Islet of Langerhans (tissue), 1 donor: ENCODE measurements around the gene GNG14.
A peak's percentile ranks its signal among the peaks of the same experiment; 100 is the strongest.
"Not testable (repeated sequence)": the region's sequence is repeated elsewhere in the genome, so short reads cannot be mapped to it uniquely, and the experiment has no call there.

ENCODE experiments used
- FAIRE-seq: peaks from one replicate; lab custom pipeline; 2011; peaks lifted over from hg19 to GRCh38; lab: Jason Lieb, UNC

Gene GNG14

DNA sequence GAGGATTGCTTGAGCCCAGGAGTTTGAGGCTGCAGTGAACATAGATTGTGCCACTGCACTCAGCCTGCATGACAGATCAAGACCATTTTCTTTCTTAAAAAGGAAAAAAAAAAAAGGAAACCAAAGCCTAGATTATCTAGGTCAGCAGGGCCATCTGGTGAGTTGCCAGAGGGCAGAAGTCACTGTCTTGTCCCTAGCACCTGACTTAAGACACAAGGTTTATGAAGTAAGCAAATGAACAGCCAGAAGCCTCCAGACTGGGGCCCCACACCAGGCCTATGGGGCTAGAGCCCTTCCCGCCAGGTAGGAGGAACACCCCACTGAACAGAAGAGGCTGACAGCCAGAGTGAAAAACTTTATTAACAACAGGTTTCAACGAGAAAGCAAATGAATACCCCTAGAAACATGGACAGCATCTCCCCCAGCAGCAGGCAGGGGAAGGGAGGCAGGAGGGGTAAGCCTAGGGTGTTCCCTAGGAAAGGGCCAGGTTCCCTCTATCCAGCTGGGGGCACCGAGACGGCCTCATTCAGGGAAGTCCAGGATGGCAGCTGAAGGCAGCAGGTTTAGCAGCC is 20.0 kb upstream of the GNG14 start:
- no peak for FAIRE-seq

DNA sequence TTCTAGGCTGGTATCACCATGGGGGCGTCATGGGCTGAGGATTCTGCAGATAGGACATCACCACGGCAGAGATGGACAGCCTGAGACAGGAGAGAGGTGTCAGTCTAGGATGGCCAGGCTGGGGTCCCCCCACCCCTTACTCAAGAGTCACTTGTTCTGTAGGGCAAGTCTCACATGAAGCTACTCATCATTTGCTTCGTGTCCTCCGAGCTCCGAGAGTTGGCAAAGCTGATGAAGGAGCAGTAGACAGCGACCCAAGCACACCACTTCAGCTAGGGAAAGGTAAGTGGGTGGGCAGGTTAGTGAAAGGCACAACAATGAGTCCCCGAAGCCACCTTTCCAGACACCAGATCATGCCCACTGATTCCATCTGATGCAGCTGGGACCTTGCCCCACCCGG is 19.5 kb upstream of the GNG14 start:
- no peak for FAIRE-seq

GRCh38 chr19:12668932-12669269 is 18.9 kb upstream of the GNG14 start:
- FAIRE-seq, result no peak

DNA sequence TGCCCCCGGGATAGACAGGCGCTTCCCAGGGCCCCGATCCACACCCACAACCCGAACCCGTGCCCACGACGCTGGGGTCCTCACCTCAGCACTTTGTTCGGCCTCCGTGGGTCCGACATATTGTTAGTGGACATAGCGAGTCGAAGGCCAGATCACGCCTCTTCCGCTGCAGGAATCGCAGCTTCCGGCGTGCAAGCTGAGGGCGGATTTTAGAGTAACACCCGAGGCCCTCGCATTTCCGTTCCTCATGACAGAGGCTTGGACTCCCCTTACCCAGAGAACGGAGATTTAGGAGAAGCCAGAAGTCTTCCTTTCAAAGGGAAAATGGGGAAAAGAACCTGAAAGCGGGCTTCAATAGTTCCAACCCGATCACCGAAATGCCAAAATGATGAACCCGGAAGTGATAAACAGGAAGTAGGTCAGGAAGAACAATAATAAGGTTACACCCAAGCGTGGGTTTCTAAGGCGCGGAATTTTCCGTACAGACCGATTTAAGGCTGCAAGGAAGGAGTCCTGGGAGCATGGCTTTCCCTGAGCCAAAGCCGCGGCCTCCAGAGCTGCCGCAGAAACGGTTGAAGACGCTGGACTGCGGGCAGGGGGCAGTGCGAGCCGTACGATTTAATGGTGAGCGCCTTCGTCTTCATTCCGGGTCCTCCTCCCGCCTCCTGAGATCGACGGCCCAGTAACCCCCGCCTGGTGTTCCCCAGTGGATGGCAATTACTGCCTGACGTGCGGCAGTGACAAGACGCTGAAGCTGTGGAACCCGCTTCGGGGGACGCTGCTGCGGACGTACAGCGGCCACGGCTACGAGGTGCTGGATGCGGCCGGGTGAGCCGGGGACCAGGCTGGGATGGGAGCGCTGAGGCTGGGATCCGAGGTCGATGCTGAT is 18.3 kb upstream of the GNG14 start:
- FAIRE-seq, result peak; percentile 56

GRCh38 chr19:12670159-12670928 is 17.5 kb upstream of the GNG14 start:
- no peak for FAIRE-seq

DNA sequence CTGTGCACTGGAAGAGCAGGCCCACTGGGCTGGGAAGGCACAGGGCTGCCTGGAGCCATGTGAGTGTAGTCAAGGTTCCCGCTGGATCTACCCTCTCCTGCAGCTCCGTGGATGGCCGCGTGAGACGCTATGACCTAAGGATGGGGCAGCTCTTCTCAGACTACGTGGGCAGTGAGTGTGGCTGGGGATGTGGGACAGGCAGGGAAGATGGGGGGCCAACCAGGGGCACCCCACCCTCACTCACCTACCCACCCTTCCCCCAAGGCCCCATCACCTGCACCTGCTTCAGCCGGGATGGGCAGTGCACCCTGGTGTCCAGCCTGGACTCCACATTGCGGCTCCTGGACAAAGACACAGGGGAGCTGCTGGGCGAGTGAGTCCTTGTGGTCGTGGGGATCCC is 15.1 kb upstream of the GNG14 start:
- FAIRE-seq, result no peak

- FAIRE-seq, result no peak
Measured at GRCh38 chr19:12675399-12675798, 12.4 kb upstream of the GNG14 start.

GRCh38 chr19:12675940-12676339 is 11.9 kb upstream of the GNG14 start:
- FAIRE-seq, result no peak

GRCh38 chr19:12676384-12676792 is 11.4 kb upstream of the GNG14 start:
- FAIRE-seq, result no peak

GRCh38 chr19:12676928-12677327 is 10.9 kb upstream of the GNG14 start:
- no peak for FAIRE-seq

DNA sequence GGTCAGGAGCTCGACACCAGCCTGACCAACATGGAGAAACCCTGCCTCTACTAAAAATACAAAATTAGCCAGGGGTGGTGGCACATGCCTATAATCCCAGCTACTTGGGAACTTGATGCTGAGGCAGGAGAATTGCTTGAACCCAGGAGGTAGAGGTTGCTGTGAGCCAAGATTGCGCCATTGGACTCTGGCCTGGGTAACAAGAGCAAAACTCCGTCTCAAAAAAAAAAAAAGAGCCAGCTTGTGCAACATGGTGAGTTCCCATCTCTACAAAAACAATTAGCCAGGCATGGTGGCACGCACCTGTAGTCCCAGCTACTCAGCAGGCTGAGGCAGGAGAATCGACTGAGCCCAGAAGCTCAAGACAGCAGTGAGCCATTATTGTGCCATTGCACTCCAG is 9.8 kb upstream of the GNG14 start:
- FAIRE-seq, result not testable (repeated sequence)

GRCh38 chr19:12680034-12680433 is 7.8 kb upstream of the GNG14 start:
- FAIRE-seq, result no peak

GRCh38 chr19:12681074-12681987 is 6.5 kb upstream of the GNG14 start, which contains the start of gene DHPS:
TSS of gene DHPS (minus strand) at chr19:12681880. CDS start at chr19:12681766, 114 bp downstream.
- peak; percentile 79 for FAIRE-seq

- FAIRE-seq, result no peak
Measured at GRCh38 chr19:12685831-12686230, 2.0 kb upstream of the GNG14 start.

GRCh38 chr19:12689012-12689411 is 1.2 kb downstream of the GNG14 start:
- FAIRE-seq, result no peak

DNA sequence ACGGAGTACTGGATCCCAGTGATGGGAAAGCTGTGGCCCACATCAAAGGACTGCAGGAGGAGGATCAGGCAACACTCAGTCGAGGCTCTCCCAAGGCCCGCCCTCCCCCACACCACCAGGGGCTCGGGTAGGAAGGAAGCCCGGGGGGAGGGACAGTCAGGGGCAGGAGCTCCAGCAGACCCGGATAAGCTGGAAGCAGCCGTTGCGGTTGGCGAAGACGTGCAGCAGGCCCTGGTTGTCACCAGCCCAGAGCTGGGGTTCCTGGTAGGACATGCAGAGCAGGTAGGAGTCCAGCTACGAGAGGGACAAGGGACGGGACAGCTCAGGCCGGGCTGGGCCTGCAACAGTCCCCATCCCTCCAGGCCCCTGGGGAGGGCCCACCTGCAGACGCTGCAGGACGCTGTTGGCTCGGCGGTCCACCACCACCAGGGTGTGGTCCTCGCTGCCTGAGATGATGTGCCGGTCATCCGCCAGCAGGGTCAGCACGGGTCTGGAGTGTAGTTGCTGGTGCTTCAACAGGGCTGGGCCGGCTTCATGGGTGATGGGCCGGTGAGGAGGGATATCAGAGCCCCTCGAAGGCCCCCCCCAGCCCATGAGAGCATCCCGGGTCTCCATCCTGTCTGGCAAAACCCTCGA is 1.9 kb downstream of the GNG14 start:
- FAIRE-seq, result no peak

DNA sequence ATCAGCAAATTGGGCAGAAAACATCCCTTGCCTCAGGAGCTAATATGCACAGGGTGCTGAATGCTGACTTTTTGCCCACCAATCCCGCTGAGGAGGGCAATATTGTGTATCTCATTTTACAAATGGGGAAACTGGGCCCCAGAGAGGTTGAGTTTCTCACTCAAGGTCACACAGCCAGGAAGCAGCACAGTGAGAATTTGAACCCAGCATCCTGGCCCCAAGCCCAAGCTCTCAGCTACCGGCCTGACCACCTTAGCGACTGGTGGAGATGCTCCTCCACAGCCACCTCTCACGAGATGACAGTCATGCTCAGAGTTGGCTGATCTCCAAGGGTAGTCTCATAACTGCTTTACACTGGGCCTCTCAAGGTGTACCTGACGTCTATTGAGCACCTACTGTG is 5.2 kb downstream of the GNG14 start:
- no peak for FAIRE-seq

DNA sequence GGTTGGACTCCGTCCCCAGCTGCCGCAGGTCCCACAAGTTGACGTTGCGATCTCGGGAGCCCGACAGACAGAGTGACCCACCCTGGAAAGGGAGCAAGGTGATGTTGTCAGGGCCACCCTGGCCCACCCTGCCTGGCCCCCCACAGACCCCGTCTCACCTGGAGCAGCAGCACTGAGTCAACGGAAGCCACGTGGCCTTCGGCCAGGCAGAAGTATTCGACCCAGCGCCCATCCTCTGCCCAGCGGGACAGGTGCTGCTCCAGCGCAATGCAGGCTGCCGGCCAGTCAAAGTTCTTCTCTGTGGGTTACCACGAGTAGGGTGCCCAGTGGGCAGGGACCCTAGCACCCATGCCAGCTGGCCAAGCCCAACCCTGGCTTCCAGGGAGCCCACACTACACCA is 6.8 kb downstream of the GNG14 start:
- no peak for FAIRE-seq

DNA sequence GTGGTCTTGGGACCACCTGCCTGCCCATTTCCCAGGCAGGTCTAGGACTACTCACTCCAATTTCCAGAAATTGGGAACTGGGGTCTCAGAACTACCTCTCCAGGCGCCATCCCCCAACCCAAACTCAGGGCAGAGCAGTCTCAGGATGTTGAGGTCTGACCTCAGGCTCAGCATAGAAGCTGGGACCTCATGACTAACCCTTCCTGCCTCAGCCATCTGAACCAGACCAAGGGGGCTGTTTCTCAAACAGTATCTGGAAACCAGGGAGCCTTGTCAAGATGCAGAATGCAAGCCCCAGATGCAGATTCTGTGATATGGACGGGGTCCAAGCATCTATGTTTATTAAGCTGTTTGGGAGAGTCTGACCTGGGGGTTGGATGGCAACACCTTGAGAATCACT is 7.3 kb downstream of the GNG14 start:
- no peak for FAIRE-seq

GRCh38 chr19:12695514-12695913 is 7.7 kb downstream of the GNG14 start:
- FAIRE-seq, result no peak

DNA sequence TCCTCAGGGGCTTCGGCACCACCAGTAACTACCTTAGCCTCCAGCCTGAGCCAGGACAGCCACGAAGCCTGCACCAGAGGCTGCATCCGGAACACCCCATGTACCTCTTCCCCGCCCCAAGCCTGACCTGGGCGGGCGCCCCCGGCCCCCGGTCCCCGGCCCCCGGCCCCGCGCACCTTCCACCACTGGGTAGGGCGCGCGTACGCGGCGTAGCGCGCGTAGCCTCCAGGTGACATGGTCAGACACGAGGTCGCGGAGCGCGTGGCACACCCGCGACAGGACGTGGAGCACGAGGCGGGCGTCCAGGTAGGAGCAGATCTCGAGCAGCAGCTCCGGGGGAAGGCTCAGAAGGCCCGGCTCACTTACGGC is 8.2 kb downstream of the GNG14 start:
- no peak for FAIRE-seq
